HFF-Myc (cell line): Measurements from ENCODE around the gene BARHL1.

Source experiments
- DNase-seq: peaks from one replicate; pipeline ENCODE4 v3.0.0-alpha.2; 2011; ENCODE audit warnings: low read depth; ENCODE audit errors: extremely low read depth
- H3K4me3 ChIP-seq: replicated peaks from 2 replicates; pipeline ENCODE4 v1.5.1; 2011; ENCODE audit warnings: low read depth, mild to moderate bottlenecking, control low read depth, low read length
- CTCF ChIP-seq: IDR thresholded peaks from 2 replicates; pipeline ENCODE4 v1.5.1; 2012; ENCODE audit warnings: mild to moderate bottlenecking, low read depth, low read length, control low read depth; ENCODE audit errors: missing control alignments

Gene BARHL1

GRCh38 chr9:132631280-132631679 is 48.9 kb downstream of the BARHL1 start:
- no peak for DNase-seq
- no peak overlapping the region for H3K4me3 ChIP-seq
- no peak for TF ChIP-seq CTCF

- DNase-seq = no peak
- no peak overlapping the region for H3K4me3 ChIP-seq
Measured at GRCh38 chr9:132631685-132632084, 49.3 kb downstream of the BARHL1 start.

GRCh38 chr9:132632413-132633129 is 50.2 kb downstream of the BARHL1 start:
- TF ChIP-seq CTCF = no peak
- no peak overlapping the region for H3K4me3 ChIP-seq
- no peak for DNase-seq

More at GRCh38 chr9:132631685-132632084, 49.3 kb downstream of the BARHL1 start:
- TF ChIP-seq CTCF = no peak

GRCh38 chr9:132634327-132634726 is 51.9 kb downstream of the BARHL1 start:
- no peak for DNase-seq
- H3K4me3 ChIP-seq = no peak overlapping the region
- TF ChIP-seq CTCF = no peak

GRCh38 chr9:132637351-132637750 is 54.9 kb downstream of the BARHL1 start:
- no peak for TF ChIP-seq CTCF
- no peak for DNase-seq
- H3K4me3 ChIP-seq = no peak overlapping the region

GRCh38 chr9:132637801-132638200 is 55.4 kb downstream of the BARHL1 start:
- no peak for DNase-seq
- H3K4me3 ChIP-seq = no peak overlapping the region
- no peak for TF ChIP-seq CTCF

- H3K4me3 ChIP-seq = no peak overlapping the region
- DNase-seq = no peak
- no peak for TF ChIP-seq CTCF
Measured at GRCh38 chr9:132638240-132638639, 55.8 kb downstream of the BARHL1 start.
